WTC11 (cell line): ENCODE results near the gene ROBO4. TPM values are rescaled to one million over a fixed set of nuclear protein-coding genes. Genes with fewer than 3 reads are reported as not detected.

Source experiments
- ATAC-seq: fragments of 200-7000 bp; cut with Tn5 transposase; 2 replicates; pipeline ENCODE4 v1.10.0; 2021; ENCODE audit warnings: mild to moderate bottlenecking, moderate library complexity
- CTCF ChIA-PET: fragments of 300-600 bp; sonication (Branson Sonifier 250); formaldehyde crosslinking; loops from one replicate; lab custom pipeline; 2021; ENCODE audit warnings: antibody characterized with exemption; lab: Charles Lee
- POLR2A ChIA-PET: fragments of 350-600 bp; sonication (Branson Sonifier 250); formaldehyde crosslinking; loops from one replicate; lab custom pipeline; 2021; ENCODE audit warnings: antibody characterized with exemption; lab: Charles Lee
- DNase-seq: peaks from one replicate; pipeline ENCODE4 v3.0.0; 2021; ENCODE audit warnings: low spot score
- H3K27ac Mint-ChIP-seq: 2 replicates; pipeline ENCODE4 v1.8.0; 2021; ENCODE audit warnings: mixed read lengths
- H3K27me3 Mint-ChIP-seq: 2 replicates; pipeline ENCODE4 v1.8.0; 2021; ENCODE audit warnings: low read depth, mild to moderate bottlenecking, moderate library complexity, mixed read lengths
- H3K36me3 Mint-ChIP-seq: 2 replicates; pipeline ENCODE4 v1.8.0; 2021; ENCODE audit warnings: mixed read lengths
- H3K4me1 Mint-ChIP-seq: 2 replicates; pipeline ENCODE4 v1.8.0; 2022; ENCODE audit warnings: mixed read lengths
- H3K4me3 Mint-ChIP-seq: 2 replicates; pipeline ENCODE4 v1.8.0; 2021; ENCODE audit warnings: mild to moderate bottlenecking, moderate library complexity, mixed read lengths
- H3K9me3 Mint-ChIP-seq: 2 replicates; pipeline ENCODE4 v1.8.0; 2021; ENCODE audit warnings: mixed read lengths
- EMX1 ChIP-seq: fragments of 250-450 bp; sonication (Bioruptor Pico); IDR thresholded peaks from 2 replicates; pipeline ENCODE4 v1.8.0; 2021; ENCODE audit warnings: mild to moderate bottlenecking
- FOXJ3 ChIP-seq: sonication (generic); formaldehyde crosslinking; IDR thresholded peaks from 2 replicates; pipeline ENCODE4 v1.9.0; 2021; ENCODE audit warnings: missing genetic modification reagents, mild to moderate bottlenecking, borderline replicate concordance
- FOXK1 ChIP-seq: sonication (generic); formaldehyde crosslinking; IDR thresholded peaks from 2 replicates; pipeline ENCODE4 v1.8.0; 2022; ENCODE audit warnings: mild to moderate bottlenecking, moderate library complexity, missing genetic modification reagents
- KAT7 ChIP-seq: sonication (generic); formaldehyde crosslinking; IDR thresholded peaks from 2 replicates; pipeline ENCODE4 v1.8.1; 2023; ENCODE audit warnings: missing genetic modification reagents, mild to moderate bottlenecking, borderline replicate concordance
- NR3C1 ChIP-seq: sonication (generic); formaldehyde crosslinking; conservative IDR thresholded peaks from 2 replicates; pipeline ENCODE4 v1.8.1; 2023; ENCODE audit warnings: low read depth, mild to moderate bottlenecking, missing genetic modification reagents
- SMAD4 ChIP-seq: sonication (generic); formaldehyde crosslinking; IDR thresholded peaks from 2 replicates; pipeline ENCODE4 v1.8.0; 2022; ENCODE audit warnings: mild to moderate bottlenecking, missing genetic modification reagents
- ZBTB21 ChIP-seq: sonication (generic); formaldehyde crosslinking; IDR thresholded peaks from 2 replicates; pipeline ENCODE4 v1.8.1; 2023; ENCODE audit warnings: mild to moderate bottlenecking, missing genetic modification reagents, borderline replicate concordance
- ZNF121 ChIP-seq: sonication (generic); formaldehyde crosslinking; IDR thresholded peaks from 2 replicates; pipeline ENCODE4 v1.8.0; 2023; ENCODE audit warnings: missing genetic modification reagents
- ZNF263 ChIP-seq: sonication (generic); formaldehyde crosslinking; IDR thresholded peaks from 2 replicates; pipeline ENCODE4 v1.8.1; 2022; ENCODE audit warnings: low read depth, mild to moderate bottlenecking, moderate library complexity, missing genetic modification reagents
- ZNF423 ChIP-seq: fragments of 250-450 bp; sonication (Bioruptor Pico); IDR thresholded peaks from 2 replicates; pipeline ENCODE4 v2.1.2; 2022; ENCODE audit warnings: mild to moderate bottlenecking, moderate library complexity
- total RNA-seq: library from RNA; stranded (reverse); gene quantifications from 3 replicates; pipeline ENCODE4 v1.2.3, GENCODE V29; 2021
- TF ChIP-seq, protein P1 (sequence below): sonication (generic); formaldehyde crosslinking; IDR thresholded peaks from 2 replicates; pipeline ENCODE4 v1.8.1; 2022; ENCODE audit warnings: low read depth, missing genetic modification reagents, borderline replicate concordance
- TF ChIP-seq, protein P2 (sequence below): sonication (generic); formaldehyde crosslinking; IDR thresholded peaks from 2 replicates; pipeline ENCODE4 v1.8.0; 2023; ENCODE audit warnings: mild to moderate bottlenecking, missing genetic modification reagents
- TF ChIP-seq, protein P3 (sequence below): sonication (generic); formaldehyde crosslinking; IDR thresholded peaks from 2 replicates; pipeline ENCODE4 v1.8.1; 2022; ENCODE audit warnings: low read depth, mild to moderate bottlenecking, moderate library complexity, missing genetic modification reagents, borderline replicate concordance
- TF ChIP-seq, protein P4 (sequence below): fragments of 250-450 bp; sonication (Bioruptor Pico); IDR thresholded peaks from 2 replicates; pipeline ENCODE4 v2.1.2; 2022; ENCODE audit warnings: mild to moderate bottlenecking, moderate library complexity
- TF ChIP-seq, protein P5 (sequence below): sonication (generic); formaldehyde crosslinking; IDR thresholded peaks from 2 replicates; pipeline ENCODE4 v1.8.0; 2023; ENCODE audit warnings: missing genetic modification reagents
- TF ChIP-seq, protein P6 (sequence below): fragments of 250-450 bp; sonication (Bioruptor Pico); IDR thresholded peaks from 2 replicates; pipeline ENCODE4 v1.9.0; 2021; ENCODE audit warnings: mild to moderate bottlenecking, borderline replicate concordance
- TF ChIP-seq, protein P7 (sequence below): sonication (generic); formaldehyde crosslinking; IDR thresholded peaks from 2 replicates; pipeline ENCODE4 v1.8.1; 2023; ENCODE audit warnings: mild to moderate bottlenecking, moderate library complexity, missing genetic modification reagents
- TF ChIP-seq, protein P8 (sequence below): sonication (generic); formaldehyde crosslinking; IDR thresholded peaks from 2 replicates; pipeline ENCODE4 v1.8.0; 2023; ENCODE audit warnings: missing genetic modification reagents, mild to moderate bottlenecking, borderline replicate concordance

Gene ROBO4
- total RNA-seq, 1 experiment from 2014 or later: 0.13 TPM

DNA sequence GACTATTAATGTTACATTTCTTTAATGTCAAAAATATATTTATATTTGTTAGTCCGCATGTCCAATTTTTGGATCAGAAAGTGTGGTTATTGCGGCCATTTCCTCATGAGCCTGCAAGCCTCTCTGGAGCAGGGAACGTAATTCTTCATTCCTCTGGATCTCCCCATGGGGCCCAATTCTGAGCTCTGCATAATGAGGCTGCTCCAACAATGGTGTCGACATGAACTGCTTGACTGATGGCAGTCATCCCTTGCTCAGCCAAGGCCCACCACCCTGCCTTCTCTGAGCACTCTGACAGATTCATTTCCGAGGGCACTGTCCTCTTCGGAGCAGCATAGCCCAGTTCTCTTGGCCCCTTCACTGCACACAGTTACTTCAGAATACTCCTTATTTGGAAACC is 41.3 kb upstream of the ROBO4 start:
- no peaks in the 10 kb centered on the region for H3K9me3 Mint-ChIP-seq
- ATAC-seq (peak; percentile 57; the same call in 1 of the 2 replicates), DNase-seq (no peak)
- no peak overlapping the region for H3K4me3 Mint-ChIP-seq
- no peak overlapping the region for H3K27ac Mint-ChIP-seq
- H3K27me3 Mint-ChIP-seq: peaks cover 25% of the 10 kb centered on the region
- ChIA-PET CTCF (interaction anchor here (1.3 kb wide), 1 partner anchor 57 kb away, joined by 6 read pairs; no protein-coding TSS in a partner anchor), POLR2A (no interaction called here)
- H3K36me3 Mint-ChIP-seq: no peaks in the 10 kb centered on the region
- 0 out of 2 replicates have a peak, but pooled peaks cover 2% of the 10 kb centered on the region for H3K4me1 Mint-ChIP-seq
- no peak for TF ChIP-seq KAT7 (CRISPR knock-in tag)
- TF ChIP-seq ZNF423 (CRISPR knock-in tag): no peak
- TF ChIP-seq ZNF263 (CRISPR knock-in tag): no peak
- TF ChIP-seq, protein P1, sequence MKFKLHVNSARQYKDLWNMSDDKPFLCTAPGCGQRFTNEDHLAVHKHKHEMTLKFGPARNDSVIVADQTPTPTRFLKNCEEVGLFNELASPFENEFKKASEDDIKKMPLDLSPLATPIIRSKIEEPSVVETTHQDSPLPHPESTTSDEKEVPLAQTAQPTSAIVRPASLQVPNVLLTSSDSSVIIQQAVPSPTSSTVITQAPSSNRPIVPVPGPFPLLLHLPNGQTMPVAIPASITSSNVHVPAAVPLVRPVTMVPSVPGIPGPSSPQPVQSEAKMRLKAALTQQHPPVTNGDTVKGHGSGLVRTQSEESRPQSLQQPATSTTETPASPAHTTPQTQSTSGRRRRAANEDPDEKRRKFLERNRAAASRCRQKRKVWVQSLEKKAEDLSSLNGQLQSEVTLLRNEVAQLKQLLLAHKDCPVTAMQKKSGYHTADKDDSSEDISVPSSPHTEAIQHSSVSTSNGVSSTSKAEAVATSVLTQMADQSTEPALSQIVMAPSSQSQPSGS: no peak
- TF ChIP-seq, protein P2, sequence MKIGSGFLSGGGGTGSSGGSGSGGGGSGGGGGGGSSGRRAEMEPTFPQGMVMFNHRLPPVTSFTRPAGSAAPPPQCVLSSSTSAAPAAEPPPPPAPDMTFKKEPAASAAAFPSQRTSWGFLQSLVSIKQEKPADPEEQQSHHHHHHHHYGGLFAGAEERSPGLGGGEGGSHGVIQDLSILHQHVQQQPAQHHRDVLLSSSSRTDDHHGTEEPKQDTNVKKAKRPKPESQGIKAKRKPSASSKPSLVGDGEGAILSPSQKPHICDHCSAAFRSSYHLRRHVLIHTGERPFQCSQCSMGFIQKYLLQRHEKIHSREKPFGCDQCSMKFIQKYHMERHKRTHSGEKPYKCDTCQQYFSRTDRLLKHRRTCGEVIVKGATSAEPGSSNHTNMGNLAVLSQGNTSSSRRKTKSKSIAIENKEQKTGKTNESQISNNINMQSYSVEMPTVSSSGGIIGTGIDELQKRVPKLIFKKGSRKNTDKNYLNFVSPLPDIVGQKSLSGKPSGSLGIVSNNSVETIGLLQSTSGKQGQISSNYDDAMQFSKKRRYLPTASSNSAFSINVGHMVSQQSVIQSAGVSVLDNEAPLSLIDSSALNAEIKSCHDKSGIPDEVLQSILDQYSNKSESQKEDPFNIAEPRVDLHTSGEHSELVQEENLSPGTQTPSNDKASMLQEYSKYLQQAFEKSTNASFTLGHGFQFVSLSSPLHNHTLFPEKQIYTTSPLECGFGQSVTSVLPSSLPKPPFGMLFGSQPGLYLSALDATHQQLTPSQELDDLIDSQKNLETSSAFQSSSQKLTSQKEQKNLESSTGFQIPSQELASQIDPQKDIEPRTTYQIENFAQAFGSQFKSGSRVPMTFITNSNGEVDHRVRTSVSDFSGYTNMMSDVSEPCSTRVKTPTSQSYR (CRISPR knock-in tag): no peak
- TF ChIP-seq, protein P3, sequence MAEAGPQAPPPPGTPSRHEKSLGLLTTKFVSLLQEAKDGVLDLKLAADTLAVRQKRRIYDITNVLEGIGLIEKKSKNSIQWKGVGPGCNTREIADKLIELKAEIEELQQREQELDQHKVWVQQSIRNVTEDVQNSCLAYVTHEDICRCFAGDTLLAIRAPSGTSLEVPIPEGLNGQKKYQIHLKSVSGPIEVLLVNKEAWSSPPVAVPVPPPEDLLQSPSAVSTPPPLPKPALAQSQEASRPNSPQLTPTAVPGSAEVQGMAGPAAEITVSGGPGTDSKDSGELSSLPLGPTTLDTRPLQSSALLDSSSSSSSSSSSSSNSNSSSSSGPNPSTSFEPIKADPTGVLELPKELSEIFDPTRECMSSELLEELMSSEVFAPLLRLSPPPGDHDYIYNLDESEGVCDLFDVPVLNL (CRISPR knock-in tag): no peak
- TF ChIP-seq, protein P4, sequence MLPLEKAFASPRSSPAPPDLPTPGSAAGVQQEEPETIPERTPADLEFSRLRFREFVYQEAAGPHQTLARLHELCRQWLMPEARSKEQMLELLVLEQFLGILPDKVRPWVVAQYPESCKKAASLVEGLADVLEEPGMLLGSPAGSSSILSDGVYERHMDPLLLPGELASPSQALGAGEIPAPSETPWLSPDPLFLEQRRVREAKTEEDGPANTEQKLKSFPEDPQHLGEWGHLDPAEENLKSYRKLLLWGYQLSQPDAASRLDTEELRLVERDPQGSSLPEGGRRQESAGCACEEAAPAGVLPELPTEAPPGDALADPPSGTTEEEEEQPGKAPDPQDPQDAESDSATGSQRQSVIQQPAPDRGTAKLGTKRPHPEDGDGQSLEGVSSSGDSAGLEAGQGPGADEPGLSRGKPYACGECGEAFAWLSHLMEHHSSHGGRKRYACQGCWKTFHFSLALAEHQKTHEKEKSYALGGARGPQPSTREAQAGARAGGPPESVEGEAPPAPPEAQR (CRISPR knock-in tag): no peak
- TF ChIP-seq SMAD4 (CRISPR knock-in tag): no peak
- no peak for TF ChIP-seq EMX1 (CRISPR knock-in tag)
- TF ChIP-seq, protein P5, sequence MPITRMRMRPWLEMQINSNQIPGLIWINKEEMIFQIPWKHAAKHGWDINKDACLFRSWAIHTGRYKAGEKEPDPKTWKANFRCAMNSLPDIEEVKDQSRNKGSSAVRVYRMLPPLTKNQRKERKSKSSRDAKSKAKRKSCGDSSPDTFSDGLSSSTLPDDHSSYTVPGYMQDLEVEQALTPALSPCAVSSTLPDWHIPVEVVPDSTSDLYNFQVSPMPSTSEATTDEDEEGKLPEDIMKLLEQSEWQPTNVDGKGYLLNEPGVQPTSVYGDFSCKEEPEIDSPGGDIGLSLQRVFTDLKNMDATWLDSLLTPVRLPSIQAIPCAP (CRISPR knock-in tag): no peak
- TF ChIP-seq FOXK1 (CRISPR knock-in tag): no peak
- TF ChIP-seq FOXJ3: no peak
- no peak for TF ChIP-seq NR3C1 (CRISPR knock-in tag)
- TF ChIP-seq, protein P6, sequence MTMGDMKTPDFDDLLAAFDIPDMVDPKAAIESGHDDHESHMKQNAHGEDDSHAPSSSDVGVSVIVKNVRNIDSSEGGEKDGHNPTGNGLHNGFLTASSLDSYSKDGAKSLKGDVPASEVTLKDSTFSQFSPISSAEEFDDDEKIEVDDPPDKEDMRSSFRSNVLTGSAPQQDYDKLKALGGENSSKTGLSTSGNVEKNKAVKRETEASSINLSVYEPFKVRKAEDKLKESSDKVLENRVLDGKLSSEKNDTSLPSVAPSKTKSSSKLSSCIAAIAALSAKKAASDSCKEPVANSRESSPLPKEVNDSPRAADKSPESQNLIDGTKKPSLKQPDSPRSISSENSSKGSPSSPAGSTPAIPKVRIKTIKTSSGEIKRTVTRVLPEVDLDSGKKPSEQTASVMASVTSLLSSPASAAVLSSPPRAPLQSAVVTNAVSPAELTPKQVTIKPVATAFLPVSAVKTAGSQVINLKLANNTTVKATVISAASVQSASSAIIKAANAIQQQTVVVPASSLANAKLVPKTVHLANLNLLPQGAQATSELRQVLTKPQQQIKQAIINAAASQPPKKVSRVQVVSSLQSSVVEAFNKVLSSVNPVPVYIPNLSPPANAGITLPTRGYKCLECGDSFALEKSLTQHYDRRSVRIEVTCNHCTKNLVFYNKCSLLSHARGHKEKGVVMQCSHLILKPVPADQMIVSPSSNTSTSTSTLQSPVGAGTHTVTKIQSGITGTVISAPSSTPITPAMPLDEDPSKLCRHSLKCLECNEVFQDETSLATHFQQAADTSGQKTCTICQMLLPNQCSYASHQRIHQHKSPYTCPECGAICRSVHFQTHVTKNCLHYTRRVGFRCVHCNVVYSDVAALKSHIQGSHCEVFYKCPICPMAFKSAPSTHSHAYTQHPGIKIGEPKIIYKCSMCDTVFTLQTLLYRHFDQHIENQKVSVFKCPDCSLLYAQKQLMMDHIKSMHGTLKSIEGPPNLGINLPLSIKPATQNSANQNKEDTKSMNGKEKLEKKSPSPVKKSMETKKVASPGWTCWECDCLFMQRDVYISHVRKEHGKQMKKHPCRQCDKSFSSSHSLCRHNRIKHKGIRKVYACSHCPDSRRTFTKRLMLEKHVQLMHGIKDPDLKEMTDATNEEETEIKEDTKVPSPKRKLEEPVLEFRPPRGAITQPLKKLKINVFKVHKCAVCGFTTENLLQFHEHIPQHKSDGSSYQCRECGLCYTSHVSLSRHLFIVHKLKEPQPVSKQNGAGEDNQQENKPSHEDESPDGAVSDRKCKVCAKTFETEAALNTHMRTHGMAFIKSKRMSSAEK (CRISPR knock-in tag): no peak
- TF ChIP-seq ZNF121 (CRISPR knock-in tag): no peak
- TF ChIP-seq, protein P7, sequence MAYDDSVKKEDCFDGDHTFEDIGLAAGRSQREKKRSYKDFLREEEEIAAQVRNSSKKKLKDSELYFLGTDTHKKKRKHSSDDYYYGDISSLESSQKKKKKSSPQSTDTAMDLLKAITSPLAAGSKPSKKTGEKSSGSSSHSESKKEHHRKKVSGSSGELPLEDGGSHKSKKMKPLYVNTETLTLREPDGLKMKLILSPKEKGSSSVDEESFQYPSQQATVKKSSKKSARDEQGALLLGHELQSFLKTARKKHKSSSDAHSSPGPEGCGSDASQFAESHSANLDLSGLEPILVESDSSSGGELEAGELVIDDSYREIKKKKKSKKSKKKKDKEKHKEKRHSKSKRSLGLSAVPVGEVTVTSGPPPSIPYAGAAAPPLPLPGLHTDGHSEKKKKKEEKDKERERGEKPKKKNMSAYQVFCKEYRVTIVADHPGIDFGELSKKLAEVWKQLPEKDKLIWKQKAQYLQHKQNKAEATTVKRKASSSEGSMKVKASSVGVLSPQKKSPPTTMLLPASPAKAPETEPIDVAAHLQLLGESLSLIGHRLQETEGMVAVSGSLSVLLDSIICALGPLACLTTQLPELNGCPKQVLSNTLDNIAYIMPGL (CRISPR knock-in tag): no peak
- TF ChIP-seq, protein P8, sequence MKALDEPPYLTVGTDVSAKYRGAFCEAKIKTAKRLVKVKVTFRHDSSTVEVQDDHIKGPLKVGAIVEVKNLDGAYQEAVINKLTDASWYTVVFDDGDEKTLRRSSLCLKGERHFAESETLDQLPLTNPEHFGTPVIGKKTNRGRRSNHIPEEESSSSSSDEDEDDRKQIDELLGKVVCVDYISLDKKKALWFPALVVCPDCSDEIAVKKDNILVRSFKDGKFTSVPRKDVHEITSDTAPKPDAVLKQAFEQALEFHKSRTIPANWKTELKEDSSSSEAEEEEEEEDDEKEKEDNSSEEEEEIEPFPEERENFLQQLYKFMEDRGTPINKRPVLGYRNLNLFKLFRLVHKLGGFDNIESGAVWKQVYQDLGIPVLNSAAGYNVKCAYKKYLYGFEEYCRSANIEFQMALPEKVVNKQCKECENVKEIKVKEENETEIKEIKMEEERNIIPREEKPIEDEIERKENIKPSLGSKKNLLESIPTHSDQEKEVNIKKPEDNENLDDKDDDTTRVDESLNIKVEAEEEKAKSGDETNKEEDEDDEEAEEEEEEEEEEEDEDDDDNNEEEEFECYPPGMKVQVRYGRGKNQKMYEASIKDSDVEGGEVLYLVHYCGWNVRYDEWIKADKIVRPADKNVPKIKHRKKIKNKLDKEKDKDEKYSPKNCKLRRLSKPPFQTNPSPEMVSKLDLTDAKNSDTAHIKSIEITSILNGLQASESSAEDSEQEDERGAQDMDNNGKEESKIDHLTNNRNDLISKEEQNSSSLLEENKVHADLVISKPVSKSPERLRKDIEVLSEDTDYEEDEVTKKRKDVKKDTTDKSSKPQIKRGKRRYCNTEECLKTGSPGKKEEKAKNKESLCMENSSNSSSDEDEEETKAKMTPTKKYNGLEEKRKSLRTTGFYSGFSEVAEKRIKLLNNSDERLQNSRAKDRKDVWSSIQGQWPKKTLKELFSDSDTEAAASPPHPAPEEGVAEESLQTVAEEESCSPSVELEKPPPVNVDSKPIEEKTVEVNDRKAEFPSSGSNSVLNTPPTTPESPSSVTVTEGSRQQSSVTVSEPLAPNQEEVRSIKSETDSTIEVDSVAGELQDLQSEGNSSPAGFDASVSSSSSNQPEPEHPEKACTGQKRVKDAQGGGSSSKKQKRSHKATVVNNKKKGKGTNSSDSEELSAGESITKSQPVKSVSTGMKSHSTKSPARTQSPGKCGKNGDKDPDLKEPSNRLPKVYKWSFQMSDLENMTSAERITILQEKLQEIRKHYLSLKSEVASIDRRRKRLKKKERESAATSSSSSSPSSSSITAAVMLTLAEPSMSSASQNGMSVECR (CRISPR knock-in tag): no peak
- no peak for TF ChIP-seq ZBTB21 (CRISPR knock-in tag)
